DOHH2 (cell line): Measurements from ENCODE around the gene RNU5D-1.

Source experiments
- H3F3A ChIP-seq: fragments of 200-600 bp; sonication (generic), shearing (Covaris generic); 2 replicates; pipeline ENCODE4 v1.6.0; 2016; ENCODE audit warnings: antibody characterized with exemption, mild to moderate bottlenecking; ENCODE audit not compliant: control insufficient read depth, insufficient read depth
- H3K27ac ChIP-seq: fragments of 200-600 bp; sonication (generic); 2 replicates; pipeline ENCODE4 v1.5.1; 2014; ENCODE audit warnings: low read depth, mild to moderate bottlenecking, low read length, moderate library complexity
- H3K27me3 ChIP-seq: fragments of 200-600 bp; sonication (generic); 2 replicates; pipeline ENCODE4 v1.6.1; 2014; ENCODE audit warnings: mild to moderate bottlenecking, low read length, mixed read lengths; ENCODE audit not compliant: control insufficient read depth
- H3K36me3 ChIP-seq: fragments of 200-600 bp; sonication (generic); 2 replicates; pipeline ENCODE4 v1.6.1; 2014; ENCODE audit warnings: mild to moderate bottlenecking, low read length, moderate library complexity, mixed read lengths; ENCODE audit not compliant: control insufficient read depth
- H3K4me1 ChIP-seq: fragments of 200-600 bp; sonication (generic); 2 replicates; pipeline ENCODE4 v1.6.1; 2014; ENCODE audit warnings: mild to moderate bottlenecking, low read length, mixed read lengths; ENCODE audit not compliant: control insufficient read depth
- H3K4me2 ChIP-seq: fragments of 200-600 bp; sonication (generic); 2 replicates; pipeline ENCODE4 v1.6.0; 2014; ENCODE audit warnings: mild to moderate bottlenecking, low read length, moderate library complexity
- H3K4me3 ChIP-seq: fragments of 200-600 bp; sonication (generic); 2 replicates; pipeline ENCODE4 v1.5.1; 2014; ENCODE audit warnings: mild to moderate bottlenecking, low read length, mixed read lengths
- H3K79me2 ChIP-seq: fragments of 200-600 bp; sonication (generic); 2 replicates; pipeline ENCODE4 v1.6.1; 2014; ENCODE audit warnings: mild to moderate bottlenecking, low read length, mixed read lengths; ENCODE audit not compliant: control insufficient read depth
- H3K9me2 ChIP-seq: fragments of 200-600 bp; sonication (generic); replicated peaks from 2 replicates; pipeline ENCODE4 v1.6.1; 2014; ENCODE audit warnings: mild to moderate bottlenecking, low read length, mixed read lengths; ENCODE audit not compliant: control insufficient read depth
- H3K9me3 ChIP-seq: fragments of 200-600 bp; sonication (generic); 2 replicates; pipeline ENCODE4 v1.6.1; 2014; ENCODE audit warnings: antibody characterized with exemption, low read length, mixed read lengths; ENCODE audit not compliant: control insufficient read depth, insufficient read depth
- H4K20me1 ChIP-seq: fragments of 200-600 bp; sonication (generic); 2 replicates; pipeline ENCODE4 v1.6.0; 2014; ENCODE audit warnings: low read depth, mild to moderate bottlenecking, antibody characterized with exemption, low read length, moderate library complexity; ENCODE audit not compliant: control insufficient read depth, insufficient read depth
- EZH2phosphoT487 ChIP-seq: fragments of 200-600 bp; sonication (generic); IDR thresholded peaks from 2 replicates; pipeline ENCODE4 v1.6.1; 2017; ENCODE audit warnings: borderline replicate concordance, mild to moderate bottlenecking, antibody characterized with exemption, low read length, moderate library complexity, mixed read lengths
- TF ChIP-seq, protein P1 (sequence below): fragments of 200-600 bp; sonication (generic); IDR thresholded peaks from one replicate; pipeline ENCODE4 v1.5.1; 2014; ENCODE audit warnings: antibody characterized with exemption, mild to moderate bottlenecking, low read depth, low read length; ENCODE audit not compliant: poor library complexity, severe bottlenecking

Gene RNU5D-1

DNA sequence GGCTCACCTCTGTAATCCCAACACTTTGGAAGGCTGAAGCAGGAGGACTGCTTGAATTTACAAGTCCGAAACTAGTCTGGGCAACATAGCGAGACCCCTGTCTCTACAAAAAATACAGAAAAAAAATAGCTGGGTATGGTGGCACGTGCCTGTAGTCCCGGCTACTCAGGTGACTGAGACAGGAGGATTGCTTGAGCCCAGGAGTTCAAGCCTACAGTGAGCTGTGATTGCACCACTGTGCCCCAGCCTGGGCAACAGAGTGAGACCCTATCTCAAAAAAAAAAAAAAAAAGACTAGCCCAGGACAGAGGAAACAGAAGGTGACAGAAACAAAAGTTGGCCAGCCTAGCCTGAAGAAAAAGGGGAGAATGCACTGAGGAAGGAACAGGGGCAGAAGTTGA is 35.3 kb downstream of the RNU5D-1 start:
- Histone ChIP-seq H3K79me2 (no peaks in the 10 kb centered on the region), H3K27ac (no peak overlapping the region), H3K4me2 (peak overlapping the region; percentile 56), H3K27me3 (no peaks in the 10 kb centered on the region), H3K4me1 (peaks cover 53% of the 10 kb centered on the region), H3K9me3 (no peaks in the 10 kb centered on the region), H3K9me2 (no peaks in the 10 kb centered on the region), H3F3A (peaks cover 4% of the 10 kb centered on the region; the same call in 1 of the 2 replicates), H4K20me1 (no peaks in the 10 kb centered on the region), H3K36me3 (no peaks in the 10 kb centered on the region), H3K4me3 (peak overlapping the region; percentile 8; the same call in 1 of the 2 replicates)
- TF ChIP-seq, protein P1, sequence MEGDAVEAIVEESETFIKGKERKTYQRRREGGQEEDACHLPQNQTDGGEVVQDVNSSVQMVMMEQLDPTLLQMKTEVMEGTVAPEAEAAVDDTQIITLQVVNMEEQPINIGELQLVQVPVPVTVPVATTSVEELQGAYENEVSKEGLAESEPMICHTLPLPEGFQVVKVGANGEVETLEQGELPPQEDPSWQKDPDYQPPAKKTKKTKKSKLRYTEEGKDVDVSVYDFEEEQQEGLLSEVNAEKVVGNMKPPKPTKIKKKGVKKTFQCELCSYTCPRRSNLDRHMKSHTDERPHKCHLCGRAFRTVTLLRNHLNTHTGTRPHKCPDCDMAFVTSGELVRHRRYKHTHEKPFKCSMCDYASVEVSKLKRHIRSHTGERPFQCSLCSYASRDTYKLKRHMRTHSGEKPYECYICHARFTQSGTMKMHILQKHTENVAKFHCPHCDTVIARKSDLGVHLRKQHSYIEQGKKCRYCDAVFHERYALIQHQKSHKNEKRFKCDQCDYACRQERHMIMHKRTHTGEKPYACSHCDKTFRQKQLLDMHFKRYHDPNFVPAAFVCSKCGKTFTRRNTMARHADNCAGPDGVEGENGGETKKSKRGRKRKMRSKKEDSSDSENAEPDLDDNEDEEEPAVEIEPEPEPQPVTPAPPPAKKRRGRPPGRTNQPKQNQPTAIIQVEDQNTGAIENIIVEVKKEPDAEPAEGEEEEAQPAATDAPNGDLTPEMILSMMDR: no peak

DNA sequence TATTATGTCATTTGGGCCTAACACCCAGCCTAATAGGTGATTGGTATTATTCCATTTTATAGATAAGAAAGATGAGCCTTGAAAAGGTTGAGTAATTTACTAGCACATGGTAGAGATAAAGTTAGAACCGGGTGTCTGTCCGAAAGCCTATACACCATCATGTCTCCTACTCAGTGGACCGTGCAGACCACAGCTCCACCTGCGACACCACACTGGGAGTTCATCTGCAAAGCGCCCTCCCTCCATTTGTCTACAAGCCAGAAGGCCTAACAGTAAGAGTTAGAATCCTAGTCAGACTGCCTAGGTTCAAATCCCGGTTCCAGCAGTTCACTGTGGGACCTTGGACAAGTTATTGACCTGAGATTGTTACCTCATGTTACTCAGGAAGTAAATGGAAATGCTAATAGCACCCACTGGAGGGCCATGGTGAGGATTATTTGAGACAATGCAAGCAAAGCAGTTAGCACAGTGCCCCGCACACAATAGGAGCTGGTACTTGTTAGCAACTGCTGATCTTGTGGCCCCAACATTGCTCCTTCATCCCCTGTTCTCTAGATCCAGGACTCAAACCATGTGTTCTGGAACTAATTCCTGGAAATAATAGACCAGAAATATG is 36.0 kb downstream of the RNU5D-1 start:
- H3K4me1 ChIP-seq: peaks cover 53% of the 10 kb centered on the region
- H3K27me3 ChIP-seq: no peaks in the 10 kb centered on the region
- H4K20me1 ChIP-seq: no peaks in the 10 kb centered on the region
- H3K79me2 ChIP-seq: no peaks in the 10 kb centered on the region
- peak overlapping the region; percentile 56 for H3K4me2 ChIP-seq
- no peaks in the 10 kb centered on the region for H3K9me3 ChIP-seq
- no peaks in the 10 kb centered on the region for H3K9me2 ChIP-seq
- H3K36me3 ChIP-seq: no peaks in the 10 kb centered on the region
- H3K4me3 ChIP-seq: peak overlapping the region; percentile 8; the same call in 1 of the 2 replicates
- no peak overlapping the region for H3K27ac ChIP-seq
- peaks cover 4% of the 10 kb centered on the region; the same call in 1 of the 2 replicates for H3F3A ChIP-seq
- TF ChIP-seq, protein P1: peak; percentile 27
- no peak for TF ChIP-seq EZH2phosphoT487

DNA sequence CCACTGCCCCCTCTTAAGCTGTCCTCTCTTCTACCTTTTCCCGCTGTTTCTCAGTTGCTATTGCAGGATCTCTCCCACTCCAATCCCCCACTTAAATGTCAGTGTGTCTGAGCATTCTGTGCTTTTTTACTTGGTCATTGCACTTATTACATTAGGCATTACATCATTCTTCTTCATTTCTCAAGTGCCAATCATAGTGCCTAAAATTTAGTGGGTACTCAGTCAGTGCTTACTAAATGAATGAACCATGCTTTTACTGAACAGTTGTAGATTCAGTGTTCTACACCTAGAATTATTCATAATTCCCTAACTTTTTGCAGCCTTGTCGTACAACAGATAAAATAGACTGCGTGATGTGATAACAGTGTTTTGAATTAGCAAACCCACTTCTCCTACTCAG is 37.1 kb downstream of the RNU5D-1 start:
- Histone ChIP-seq H3K9me3 (no peaks in the 10 kb centered on the region), H3K4me2 (no peak overlapping the region), H4K20me1 (no peaks in the 10 kb centered on the region), H3K27ac (no peak overlapping the region), H3K79me2 (no peaks in the 10 kb centered on the region), H3K9me2 (no peaks in the 10 kb centered on the region), H3K4me3 (no peak overlapping the region), H3K4me1 (peaks cover 53% of the 10 kb centered on the region), H3K36me3 (no peaks in the 10 kb centered on the region), H3K27me3 (no peaks in the 10 kb centered on the region), H3F3A (peaks cover 4% of the 10 kb centered on the region; the same call in 1 of the 2 replicates)
- TF ChIP-seq EZH2phosphoT487: no peak
- TF ChIP-seq, protein P1: no peak
